ENCODE data around the gene UBXN4.
"Not testable (repeated sequence)": the region's sequence is repeated elsewhere in the genome, so short reads cannot be mapped to it uniquely, and the experiment has no call there.

UBXN4 gene

GRCh38 chr2:135797497-135798274, 56.0 kb downstream of the UBXN4 start:
- H3K9me3 ChIP-seq (ENCODE audit: insufficient read depth, low read length): peaks cover 35% of the 10 kb centered on the region
- H3K27me3 ChIP-seq (ENCODE audit: insufficient read depth, insufficient read length): no peaks in the 10 kb centered on the region
- peak; percentile 67 for DNase-seq (ENCODE audit: low read depth, low spot score)
- H3K9ac ChIP-seq (ENCODE audit: insufficient read length, low read depth): no peak overlapping the region
- no peak overlapping the region for H3K4me3 ChIP-seq (ENCODE audit: insufficient read length, low read depth)
- TF ChIP-seq ZNF274 (IDR thresholded peaks at IDR 0.05; ENCODE audit: low read depth, low read length) (no peak), SUZ12 (IDR thresholded peaks at IDR 0.05; ENCODE audit: extremely low read depth, insufficient read depth, insufficient read length) (no peak), YY1 (IDR thresholded peaks at IDR 0.05; ENCODE audit: insufficient read depth, insufficient read length) (no peak)
- H3K36me3 ChIP-seq (ENCODE audit: insufficient read depth, insufficient read length, low read length): no peaks in the 10 kb centered on the region
- no peaks in the 10 kb centered on the region for H3K4me1 ChIP-seq (ENCODE audit: insufficient read depth, insufficient read length)

- DNase-seq (ENCODE audit: low read depth, low spot score): no peak
- no peaks in the 10 kb centered on the region for H3K4me1 ChIP-seq (ENCODE audit: insufficient read depth, insufficient read length)
- H3K36me3 ChIP-seq (ENCODE audit: insufficient read depth, insufficient read length, low read length): no peaks in the 10 kb centered on the region
- no peak overlapping the region for H3K9ac ChIP-seq (ENCODE audit: insufficient read length, low read depth)
- H3K27me3 ChIP-seq (ENCODE audit: insufficient read depth, insufficient read length): no peaks in the 10 kb centered on the region
- TF ChIP-seq YY1 (IDR thresholded peaks at IDR 0.05; ENCODE audit: insufficient read depth, insufficient read length) (no peak), ZNF274 (IDR thresholded peaks at IDR 0.05; ENCODE audit: low read depth, low read length) (no peak), SUZ12 (IDR thresholded peaks at IDR 0.05; ENCODE audit: extremely low read depth, insufficient read depth, insufficient read length) (no peak)
- no peak overlapping the region for H3K4me3 ChIP-seq (ENCODE audit: insufficient read length, low read depth)
- H3K9me3 ChIP-seq (ENCODE audit: insufficient read depth, low read length): peaks cover 35% of the 10 kb centered on the region
Observed at GRCh38 chr2:135798275-135798705, 56.6 kb downstream of the UBXN4 start.

GRCh38 chr2:135798762-135799161, 57.1 kb downstream of the UBXN4 start:
- Histone ChIP-seq H3K9ac (ENCODE audit: insufficient read length, low read depth) (no peak overlapping the region), H3K4me1 (ENCODE audit: insufficient read depth, insufficient read length) (no peaks in the 10 kb centered on the region), H3K4me3 (ENCODE audit: insufficient read length, low read depth) (no peak overlapping the region), H3K27me3 (ENCODE audit: insufficient read depth, insufficient read length) (no peaks in the 10 kb centered on the region), H3K36me3 (ENCODE audit: insufficient read depth, insufficient read length, low read length) (no peaks in the 10 kb centered on the region), H3K9me3 (ENCODE audit: insufficient read depth, low read length) (peaks cover 35% of the 10 kb centered on the region)
- no peak for TF ChIP-seq SUZ12 (IDR thresholded peaks at IDR 0.05; ENCODE audit: extremely low read depth, insufficient read depth, insufficient read length)
- no peak for DNase-seq (ENCODE audit: low read depth, low spot score)

GRCh38 chr2:135799738-135800137, 58.1 kb downstream of the UBXN4 start:
- no peak overlapping the region for H3K9ac ChIP-seq (ENCODE audit: insufficient read length, low read depth)
- H3K9me3 ChIP-seq (ENCODE audit: insufficient read depth, low read length): peaks cover 35% of the 10 kb centered on the region
- no peaks in the 10 kb centered on the region for H3K27me3 ChIP-seq (ENCODE audit: insufficient read depth, insufficient read length)
- H3K4me3 ChIP-seq (ENCODE audit: insufficient read length, low read depth): no peak overlapping the region
- H3K36me3 ChIP-seq (ENCODE audit: insufficient read depth, insufficient read length, low read length): no peaks in the 10 kb centered on the region
- H3K4me1 ChIP-seq (ENCODE audit: insufficient read depth, insufficient read length): no peaks in the 10 kb centered on the region
- no peak for TF ChIP-seq SUZ12 (IDR thresholded peaks at IDR 0.05; ENCODE audit: extremely low read depth, insufficient read depth, insufficient read length)
- no peak for TF ChIP-seq YY1 (IDR thresholded peaks at IDR 0.05; ENCODE audit: insufficient read depth, insufficient read length)
- no peak for TF ChIP-seq ZNF274 (IDR thresholded peaks at IDR 0.05; ENCODE audit: low read depth, low read length)
- DNase-seq (ENCODE audit: low read depth, low spot score): no peak

GRCh38 chr2:135800513-135801460, 59.1 kb downstream of the UBXN4 start:
- Histone ChIP-seq H3K27me3 (ENCODE audit: insufficient read depth, insufficient read length) (no peaks in the 10 kb centered on the region), H3K9me3 (ENCODE audit: insufficient read depth, low read length) (peaks cover 35% of the 10 kb centered on the region), H3K36me3 (ENCODE audit: insufficient read depth, insufficient read length, low read length) (no peaks in the 10 kb centered on the region), H3K4me3 (ENCODE audit: insufficient read length, low read depth) (no peak overlapping the region), H3K9ac (ENCODE audit: insufficient read length, low read depth) (no peak overlapping the region), H3K4me1 (ENCODE audit: insufficient read depth, insufficient read length) (no peaks in the 10 kb centered on the region)
- no peak for DNase-seq (ENCODE audit: low read depth, low spot score)
- TF ChIP-seq ZNF274 (IDR thresholded peaks at IDR 0.05; ENCODE audit: low read depth, low read length) (no peak), SUZ12 (IDR thresholded peaks at IDR 0.05; ENCODE audit: extremely low read depth, insufficient read depth, insufficient read length) (no peak), YY1 (IDR thresholded peaks at IDR 0.05; ENCODE audit: insufficient read depth, insufficient read length) (no peak)

- Histone ChIP-seq H3K27me3 (ENCODE audit: insufficient read depth, insufficient read length) (no peaks in the 10 kb centered on the region), H3K9ac (ENCODE audit: insufficient read length, low read depth) (no peak overlapping the region), H3K36me3 (ENCODE audit: insufficient read depth, insufficient read length, low read length) (no peaks in the 10 kb centered on the region), H3K9me3 (ENCODE audit: insufficient read depth, low read length) (peaks cover 35% of the 10 kb centered on the region), H3K4me1 (ENCODE audit: insufficient read depth, insufficient read length) (no peaks in the 10 kb centered on the region), H3K4me3 (ENCODE audit: insufficient read length, low read depth) (no peak overlapping the region)
- TF ChIP-seq ZNF274 (IDR thresholded peaks at IDR 0.05; ENCODE audit: low read depth, low read length): no peak
- TF ChIP-seq SUZ12 (IDR thresholded peaks at IDR 0.05; ENCODE audit: extremely low read depth, insufficient read depth, insufficient read length): no peak
- no peak for TF ChIP-seq YY1 (IDR thresholded peaks at IDR 0.05; ENCODE audit: insufficient read depth, insufficient read length)
- no peak for DNase-seq (ENCODE audit: low read depth, low spot score)
Observed at GRCh38 chr2:135802350-135802749, 60.7 kb downstream of the UBXN4 start.

GRCh38 chr2:135803278-135803677, 61.6 kb downstream of the UBXN4 start:
- no peak for DNase-seq (ENCODE audit: low read depth, low spot score)
- Histone ChIP-seq H3K36me3 (ENCODE audit: insufficient read depth, insufficient read length, low read length) (no peaks in the 10 kb centered on the region), H3K9me3 (ENCODE audit: insufficient read depth, low read length) (peaks cover 35% of the 10 kb centered on the region), H3K4me3 (ENCODE audit: insufficient read length, low read depth) (no peak overlapping the region), H3K9ac (ENCODE audit: insufficient read length, low read depth) (no peak overlapping the region), H3K4me1 (ENCODE audit: insufficient read depth, insufficient read length) (no peaks in the 10 kb centered on the region), H3K27me3 (ENCODE audit: insufficient read depth, insufficient read length) (no peaks in the 10 kb centered on the region)
- TF ChIP-seq SUZ12 (IDR thresholded peaks at IDR 0.05; ENCODE audit: extremely low read depth, insufficient read depth, insufficient read length): no peak
- TF ChIP-seq YY1 (IDR thresholded peaks at IDR 0.05; ENCODE audit: insufficient read depth, insufficient read length): no peak
- TF ChIP-seq ZNF274 (IDR thresholded peaks at IDR 0.05; ENCODE audit: low read depth, low read length): no peak

GRCh38 chr2:135807874-135808273, 66.2 kb downstream of the UBXN4 start:
- H3K36me3 ChIP-seq (ENCODE audit: insufficient read depth, insufficient read length, low read length); H3K9me3 ChIP-seq (ENCODE audit: insufficient read depth, low read length); H3K4me3 ChIP-seq (ENCODE audit: insufficient read length, low read depth); DNase-seq (ENCODE audit: low read depth, low spot score); H3K27me3 ChIP-seq (ENCODE audit: insufficient read depth, insufficient read length); H3K4me1 ChIP-seq (ENCODE audit: insufficient read depth, insufficient read length); H3K9ac ChIP-seq (ENCODE audit: insufficient read length, low read depth): not testable (repeated sequence)

All from NT2/D1 (cell line).